ENCODE results near the gene CLK3.

DNA sequence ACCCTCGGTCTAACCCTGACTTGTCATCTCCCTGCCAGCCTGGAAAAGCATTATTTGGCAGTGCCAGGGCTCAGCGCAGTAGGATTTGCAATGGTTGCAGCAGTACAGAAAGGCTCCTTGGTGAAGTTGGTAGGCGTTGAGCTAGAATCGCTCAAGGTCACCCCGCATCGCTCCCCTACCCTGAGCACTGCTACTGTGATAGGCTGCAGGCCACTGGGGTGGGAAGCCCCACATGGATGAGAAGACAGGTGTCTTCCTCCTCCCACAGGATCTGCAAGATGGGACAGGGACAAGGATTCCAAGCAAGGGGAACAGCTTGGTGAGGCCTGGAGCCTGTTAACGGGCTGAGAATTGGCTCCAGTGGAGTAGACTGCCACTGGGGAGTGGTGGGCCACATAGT is 10.7 kb downstream of the CLK3 start:
- TF ChIP-seq GATA2 (IDR thresholded peaks at IDR 0.05; ENCODE audit: low read depth, low read length) (no peak), GATA3 (IDR thresholded peaks at IDR 0.05; ENCODE audit: low read depth, low read length) (no peak)

All from SH-SY5Y (cell line).